Stimulated activated CD4-positive, alpha-beta T cell treated with anti-CD3 and anti-CD28 coated beads, Interleukin-2, amount 100 ng/mL, for 24 hours (primary cell): ENCODE measurements around the gene USH1C.
A peak's percentile ranks its signal among the peaks of the same experiment; 100 is the strongest.

ENCODE experiments used
- DNase-seq, 2 donors: peaks; one replicate each; pipeline ENCODE4 v3.0.0-alpha.2; 2020

Gene USH1C

GRCh38 chr11:17544181-17544622 is at the start of gene USH1C:
TSS of gene USH1C (minus strand) at chr11:17544416. CDS start at chr11:17544307, 109 bp downstream.
- peak; percentile 29 to 54 for DNase-seq

DNA sequence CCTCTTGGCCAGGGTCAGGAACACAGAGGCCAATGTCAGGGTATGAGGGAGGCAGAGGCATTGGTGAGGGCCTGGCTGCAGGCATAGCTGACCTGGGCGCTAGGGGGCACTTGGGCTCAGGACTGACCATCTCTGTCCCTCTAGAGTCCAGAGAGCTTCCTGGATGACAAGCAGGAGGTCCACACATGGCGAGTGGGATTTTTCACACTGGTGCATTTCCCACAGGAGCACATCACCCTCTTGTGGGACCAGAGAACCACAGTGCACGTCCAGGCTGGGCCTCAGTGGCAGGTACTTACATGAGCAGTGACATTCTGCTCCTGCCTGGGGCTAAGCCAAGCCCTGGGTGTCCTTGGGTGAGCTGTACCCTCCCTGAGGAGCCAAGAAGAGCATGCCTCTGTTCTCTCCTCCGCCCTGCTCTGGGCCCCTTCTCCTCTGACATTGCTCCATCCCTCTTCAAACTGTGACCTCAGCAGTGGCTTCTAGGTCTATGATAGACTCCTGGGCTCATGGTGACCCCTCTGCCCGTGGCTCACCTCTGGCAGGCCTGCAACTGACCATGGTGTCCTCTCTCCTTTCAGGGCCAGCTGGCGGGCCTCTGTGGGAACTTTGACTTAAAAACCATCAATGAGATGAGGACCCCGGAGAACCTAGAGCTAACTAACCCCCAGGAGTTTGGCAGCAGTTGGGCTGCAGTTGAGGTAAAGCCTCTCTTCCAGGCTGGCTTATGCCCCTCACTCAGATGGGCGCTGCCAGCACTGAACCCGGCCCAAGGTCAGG is 49.4 kb upstream of the USH1C start:
- DNase-seq = no peak

DNA sequence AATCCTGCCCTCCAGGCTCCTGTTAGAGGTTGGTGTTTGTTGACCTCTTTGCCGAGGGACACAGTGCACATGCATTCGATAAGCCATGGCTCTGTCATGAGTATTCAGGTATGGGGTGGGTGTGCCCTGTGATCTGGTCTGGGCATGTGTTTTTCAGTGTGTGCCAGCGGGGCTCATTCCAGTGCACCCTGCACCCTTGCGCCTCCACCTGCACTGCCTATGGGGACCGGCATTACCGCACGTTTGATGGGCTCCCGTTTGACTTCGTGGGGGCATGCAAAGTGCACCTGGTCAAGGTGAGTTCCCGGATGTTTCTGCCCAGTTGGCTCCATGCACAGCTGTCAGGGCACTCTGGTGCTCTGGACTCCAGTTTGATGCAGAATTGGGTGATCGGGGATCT is 47.1 kb upstream of the USH1C start:
- no peak for DNase-seq

DNA sequence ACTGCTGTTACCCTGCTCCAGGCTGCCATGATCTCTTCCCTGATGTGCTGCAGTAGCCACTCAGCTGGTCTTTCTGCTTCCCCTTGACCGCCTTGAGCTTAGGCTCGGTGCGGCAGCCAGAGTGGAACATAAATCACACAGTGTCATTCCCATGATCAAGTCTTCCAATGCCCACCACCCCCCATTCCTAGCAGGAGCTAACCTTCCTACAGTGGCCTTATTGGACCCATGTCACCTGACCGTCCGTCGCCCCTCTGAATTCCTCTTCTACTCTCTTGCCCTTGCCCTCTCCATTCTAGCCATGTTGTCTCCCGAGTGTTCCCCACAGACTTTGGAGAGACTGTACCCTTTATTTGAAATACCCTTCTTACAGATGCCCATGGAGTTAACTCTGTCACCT is 46.2 kb upstream of the USH1C start:
- DNase-seq = no peak

DNA sequence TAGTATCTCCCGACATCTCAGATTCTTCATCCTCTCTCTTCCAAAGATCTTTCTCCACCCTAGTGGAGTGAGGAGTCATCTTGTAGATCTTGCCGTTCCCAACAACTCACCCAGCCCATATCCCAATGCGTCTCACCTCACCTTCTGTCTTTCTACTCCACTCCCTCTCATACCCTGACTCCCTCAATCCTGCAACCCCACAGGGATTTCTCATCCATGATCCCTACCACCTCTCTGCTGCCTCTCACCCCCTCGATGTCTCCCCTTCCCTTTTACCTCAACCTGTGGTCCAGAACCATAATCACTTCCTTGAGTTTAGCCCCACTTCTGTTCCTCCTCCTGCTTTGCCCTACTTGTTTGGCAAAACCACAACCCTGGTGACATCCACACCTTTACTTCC is 44.5 kb upstream of the USH1C start:
- no peak for DNase-seq

- no peak for DNase-seq
These were observed 44.0 kb upstream of the USH1C start for GRCh38 chr11:17588166-17588565.

GRCh38 chr11:17585911-17586695 is 41.9 kb upstream of the USH1C start:
- no peak for DNase-seq

GRCh38 chr11:17581732-17582053 is 37.5 kb upstream of the USH1C start:
- no peak for DNase-seq

DNA sequence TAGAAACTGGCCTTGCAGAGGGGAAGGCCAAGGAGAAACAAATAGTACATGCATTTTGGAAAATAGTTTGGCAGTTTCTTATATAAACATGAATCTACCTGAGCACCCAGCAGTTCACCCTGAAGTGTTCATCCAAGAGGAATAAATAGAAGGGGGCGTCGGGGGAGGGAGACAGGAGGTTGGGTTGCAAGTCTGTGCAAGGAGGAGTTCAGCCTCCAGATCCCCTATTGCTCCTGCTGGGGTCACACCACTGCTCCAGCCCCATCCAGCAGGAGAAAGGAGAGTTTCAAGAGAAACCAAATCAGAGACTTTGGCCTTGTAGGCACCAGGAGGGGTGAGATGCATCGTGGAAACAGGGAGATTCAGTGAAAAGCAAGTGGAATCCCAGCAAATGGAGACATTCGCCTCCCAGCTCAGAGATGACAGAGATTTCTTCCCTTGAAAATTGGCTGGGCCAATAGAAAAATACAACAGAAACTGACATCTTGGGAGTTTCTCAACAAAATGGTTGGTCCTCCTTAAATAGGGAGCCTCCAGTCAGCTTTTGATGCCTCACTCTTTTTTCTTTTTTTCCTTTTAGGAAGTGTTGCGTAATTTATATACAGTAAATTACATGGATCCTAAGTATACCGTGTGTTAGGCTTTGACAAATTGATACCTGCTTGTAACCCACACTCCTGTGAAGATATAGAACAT is 37.0 kb upstream of the USH1C start:
- no peak for DNase-seq

- DNase-seq = no peak
These were observed 36.1 kb upstream of the USH1C start for GRCh38 chr11:17580271-17580670.

GRCh38 chr11:17579451-17579850 is 35.2 kb upstream of the USH1C start:
- DNase-seq = no peak

- DNase-seq = no peak
These were observed 34.7 kb upstream of the USH1C start for GRCh38 chr11:17578958-17579357.

DNA sequence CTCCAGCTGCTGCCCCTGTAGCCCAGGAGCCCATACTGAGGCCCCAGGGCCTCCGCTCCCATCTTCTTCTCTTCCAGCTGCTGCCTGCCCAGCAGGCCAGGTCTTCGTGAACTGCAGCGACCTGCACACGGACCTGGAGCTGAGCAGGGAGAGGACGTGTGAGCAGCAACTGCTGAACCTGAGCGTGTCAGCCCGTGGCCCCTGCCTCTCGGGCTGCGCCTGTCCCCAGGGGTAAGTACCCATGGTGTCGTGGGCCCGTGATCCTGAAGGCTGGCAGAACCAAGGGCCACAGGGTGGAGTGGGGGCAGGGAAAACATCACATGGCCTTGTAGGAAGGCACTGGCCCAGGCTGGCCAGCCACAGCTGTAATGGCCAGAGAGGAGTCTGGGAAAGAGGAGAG is 34.1 kb upstream of the USH1C start:
- no peak for DNase-seq

GRCh38 chr11:17575431-17576425 is 31.5 kb upstream of the USH1C start:
- DNase-seq = no peak

GRCh38 chr11:17574141-17575091 is 30.2 kb upstream of the USH1C start:
- no peak for DNase-seq

DNA sequence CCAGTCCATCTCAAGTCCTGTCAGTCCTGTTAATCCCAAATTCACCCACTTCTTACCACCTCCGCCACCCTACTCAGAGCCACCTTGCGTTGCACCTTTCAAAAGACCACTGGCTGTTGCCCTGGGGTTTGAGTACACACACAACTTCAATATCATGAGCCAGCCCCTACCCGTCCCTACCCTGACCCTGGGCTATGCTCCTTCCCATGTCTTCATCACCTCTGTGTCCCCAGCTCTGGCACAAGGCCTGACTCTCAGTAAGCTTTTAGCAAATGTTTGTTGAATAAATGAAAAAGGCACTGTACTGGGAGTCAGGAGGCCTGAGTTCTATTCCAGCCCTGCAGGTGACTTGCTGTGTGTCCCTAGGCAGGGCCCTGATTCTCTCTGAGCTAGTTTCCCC is 29.3 kb upstream of the USH1C start:
- no peak for DNase-seq

DNA sequence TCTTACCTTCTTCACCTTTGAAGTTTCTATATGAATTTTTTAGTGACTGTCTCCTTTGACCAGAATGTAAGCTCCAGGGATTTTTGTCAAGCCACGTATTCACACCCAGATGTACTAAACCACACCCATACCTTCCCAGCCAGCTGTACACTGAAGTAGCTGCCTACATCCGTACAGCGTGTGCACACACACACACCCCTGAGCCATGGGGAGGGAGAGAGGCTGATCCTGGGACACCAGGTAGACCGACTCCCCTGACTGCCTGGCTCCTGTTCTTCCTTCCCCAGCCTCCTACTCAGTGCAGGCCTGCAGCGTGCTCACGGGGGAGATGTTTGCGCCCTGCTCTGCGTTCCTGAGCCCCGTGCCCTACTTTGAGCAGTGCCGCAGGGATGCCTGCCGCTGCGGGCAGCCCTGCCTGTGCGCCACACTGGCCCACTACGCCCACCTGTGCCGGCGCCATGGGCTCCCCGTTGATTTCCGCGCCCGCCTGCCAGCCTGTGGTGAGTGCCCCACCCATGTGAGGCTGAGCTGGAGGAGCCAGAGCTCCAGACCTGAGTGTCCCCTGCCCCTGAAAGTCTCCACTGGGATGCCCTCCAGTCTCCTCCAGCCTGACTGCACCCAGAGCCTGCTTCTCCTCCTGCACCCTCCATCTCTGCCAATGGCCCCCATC is 28.7 kb upstream of the USH1C start:
- no peak for DNase-seq

DNA sequence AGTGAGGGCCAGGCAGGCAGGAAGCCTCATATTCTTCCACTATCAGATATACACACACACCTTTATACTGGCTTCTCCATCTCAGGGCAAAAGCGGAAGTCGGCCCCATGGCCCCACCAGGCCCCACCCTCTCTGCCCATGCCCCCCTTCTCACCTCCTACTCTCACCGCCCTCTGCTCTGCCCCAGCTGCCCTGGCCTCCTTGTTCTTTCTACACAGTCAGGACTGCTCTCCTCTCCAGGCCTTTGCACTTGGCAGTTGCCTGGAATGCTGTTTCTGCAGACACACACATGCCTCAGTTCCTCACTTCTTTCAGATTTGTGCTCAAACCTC is 28.1 kb upstream of the USH1C start:
- no peak for DNase-seq

DNA sequence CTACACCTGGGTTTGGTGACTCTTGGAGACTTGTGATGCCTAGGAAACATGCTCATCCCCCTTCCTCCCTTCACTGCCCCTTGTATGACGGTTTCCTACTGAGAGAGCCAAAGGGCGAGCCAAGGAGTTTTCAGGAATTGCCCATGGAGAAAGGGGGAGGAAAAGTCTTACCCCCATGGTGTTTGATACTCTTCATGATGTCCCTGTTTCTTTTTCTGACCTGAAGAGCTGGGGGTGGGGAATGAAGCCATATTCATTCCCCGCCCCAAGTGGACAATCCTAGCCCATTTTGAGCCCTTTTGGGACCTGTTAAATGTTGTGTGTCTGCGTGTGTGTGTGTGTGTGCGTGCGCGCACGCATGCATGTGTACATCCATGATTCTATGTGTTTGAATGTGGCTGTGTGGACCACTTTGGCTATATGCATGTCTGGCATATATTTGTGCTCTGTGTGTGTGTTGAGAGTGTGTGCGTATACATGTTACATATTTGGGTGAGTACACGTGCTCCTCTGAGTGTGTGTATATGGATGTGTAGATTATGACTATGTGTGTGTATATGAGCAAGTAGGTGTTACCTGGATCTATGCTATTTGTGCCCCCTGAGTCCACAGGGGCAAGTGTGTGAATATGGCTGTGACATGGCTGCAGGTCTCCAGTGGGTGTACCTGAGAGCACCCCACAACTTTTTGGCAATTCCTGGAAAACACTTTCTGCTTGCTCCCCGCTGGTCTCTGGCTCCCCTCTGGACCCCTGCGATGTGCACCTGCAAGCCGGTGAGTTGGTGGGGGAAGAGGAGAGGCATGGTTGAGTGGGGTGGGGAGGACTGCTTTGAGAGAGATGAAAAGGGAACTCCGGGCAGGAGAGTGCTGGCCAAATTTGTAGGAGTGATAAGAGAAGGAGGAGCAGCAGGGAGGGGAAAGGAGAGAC is 27.5 kb upstream of the USH1C start:
- DNase-seq = no peak

GRCh38 chr11:17570034-17570433 is 25.8 kb upstream of the USH1C start:
- DNase-seq = no peak
